ENCODE data around the gene GRIA4.

DNA sequence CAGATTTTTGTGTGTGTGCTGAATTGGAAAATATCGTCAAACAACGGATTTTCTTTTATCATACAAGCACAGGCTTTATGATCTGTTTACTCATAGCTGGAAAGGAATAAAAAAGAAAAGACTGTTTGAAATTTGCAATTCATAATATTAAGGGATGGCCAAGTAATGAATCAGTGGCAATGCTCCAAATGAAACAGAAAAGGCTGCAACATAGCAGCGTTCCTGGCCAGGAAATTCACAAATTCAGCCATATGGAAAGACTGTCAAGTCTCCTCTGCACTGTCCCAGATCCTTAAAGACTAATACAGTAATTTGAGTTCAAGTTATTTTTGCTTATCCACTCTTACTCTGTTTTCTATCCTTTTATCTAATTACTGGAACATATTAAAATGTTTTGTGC, 313.9 kb downstream of the GRIA4 start:
- TF ChIP-seq, protein P1, sequence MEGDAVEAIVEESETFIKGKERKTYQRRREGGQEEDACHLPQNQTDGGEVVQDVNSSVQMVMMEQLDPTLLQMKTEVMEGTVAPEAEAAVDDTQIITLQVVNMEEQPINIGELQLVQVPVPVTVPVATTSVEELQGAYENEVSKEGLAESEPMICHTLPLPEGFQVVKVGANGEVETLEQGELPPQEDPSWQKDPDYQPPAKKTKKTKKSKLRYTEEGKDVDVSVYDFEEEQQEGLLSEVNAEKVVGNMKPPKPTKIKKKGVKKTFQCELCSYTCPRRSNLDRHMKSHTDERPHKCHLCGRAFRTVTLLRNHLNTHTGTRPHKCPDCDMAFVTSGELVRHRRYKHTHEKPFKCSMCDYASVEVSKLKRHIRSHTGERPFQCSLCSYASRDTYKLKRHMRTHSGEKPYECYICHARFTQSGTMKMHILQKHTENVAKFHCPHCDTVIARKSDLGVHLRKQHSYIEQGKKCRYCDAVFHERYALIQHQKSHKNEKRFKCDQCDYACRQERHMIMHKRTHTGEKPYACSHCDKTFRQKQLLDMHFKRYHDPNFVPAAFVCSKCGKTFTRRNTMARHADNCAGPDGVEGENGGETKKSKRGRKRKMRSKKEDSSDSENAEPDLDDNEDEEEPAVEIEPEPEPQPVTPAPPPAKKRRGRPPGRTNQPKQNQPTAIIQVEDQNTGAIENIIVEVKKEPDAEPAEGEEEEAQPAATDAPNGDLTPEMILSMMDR (conservative IDR thresholded peaks at IDR 0.05 in 1 of 2, IDR thresholded peaks at IDR 0.05 in 1 of 2; ENCODE audit: low read depth in 1 of 2, low read length in 2 of 2): no peak
- no peak for TF ChIP-seq EZH2 (IDR thresholded peaks at IDR 0.05; ENCODE audit: low read length, missing control alignments)

Measured in fibroblast of lung (primary cell).